ENCODE results near the gene P2RY8. TPM values are rescaled to one million over a fixed set of nuclear protein-coding genes. Genes with fewer than 3 reads are reported as not detected.

Gene P2RY8
- total and polyA plus RNA-seq, 4 donors, result 0.51 to 8.3 (median 4.4) TPM

GRCh38 chrX:1536712-1537030 is 314 bp downstream of the P2RY8 start:
- no peak for DNase-seq
- no peak overlapping the region for H3K4me3 ChIP-seq
- H3K4me1 ChIP-seq (ENCODE audit: control insufficient read depth in 5 of 5, insufficient read depth in 5 of 5, low read length in 5 of 5), result no peaks in the 10 kb centered on the region
- peak overlapping the region; percentile 12 to 22 for H3K27ac ChIP-seq (ENCODE audit: low read depth in 1 of 2, low read length in 1 of 2)
- no peaks in the 10 kb centered on the region for H3K36me3 ChIP-seq (ENCODE audit: control insufficient read depth in 4 of 4, insufficient read depth in 4 of 4, low read length in 4 of 4)
- no peaks in the 10 kb centered on the region for H3K27me3 ChIP-seq (ENCODE audit: control insufficient read depth in 3 of 3, insufficient read depth in 3 of 3, low read length in 2 of 3)
- ATAC-seq (ENCODE audit: insufficient read depth, low FRiP score), result no peak
- no peak overlapping the region for H3K9ac ChIP-seq (ENCODE audit: insufficient read depth in 1 of 2, low read length in 2 of 2)
- no peaks in the 10 kb centered on the region for H3K9me3 ChIP-seq (ENCODE audit: control insufficient read depth in 4 of 4, insufficient read depth in 3 of 4, low read length in 3 of 4)
- WGBS, 2 donors, result 21 to 57% methylated on average over 17 of the region's 17 CpGs
- TF ChIP-seq CTCF (IDR thresholded peaks at IDR 0.05; ENCODE audit: control extremely low read depth, extremely low read depth), result no peak

- WGBS, 2 donors, result 26 to 56% methylated on average over 33 of the region's 33 CpGs
- Histone ChIP-seq H3K27ac (ENCODE audit: low read depth in 1 of 2, low read length in 1 of 2) (no peak overlapping the region), H3K36me3 (ENCODE audit: control insufficient read depth in 4 of 4, insufficient read depth in 4 of 4, low read length in 4 of 4) (no peaks in the 10 kb centered on the region), H3K4me1 (ENCODE audit: control insufficient read depth in 5 of 5, insufficient read depth in 5 of 5, low read length in 5 of 5) (no peaks in the 10 kb centered on the region), H3K9ac (ENCODE audit: insufficient read depth in 1 of 2, low read length in 2 of 2) (no peak overlapping the region), H3K9me3 (ENCODE audit: control insufficient read depth in 4 of 4, insufficient read depth in 3 of 4, low read length in 3 of 4) (peaks cover 0 to 3% (median 0%) of the 10 kb centered on the region in 4 donors), H3K4me3 (no peak overlapping the region), H3K27me3 (ENCODE audit: control insufficient read depth in 3 of 3, insufficient read depth in 3 of 3, low read length in 2 of 3) (no peaks in the 10 kb centered on the region)
- ATAC-seq (ENCODE audit: insufficient read depth, low FRiP score) (no peak), DNase-seq (peak in 1 of 3 donors; percentile 4)
- no peak for TF ChIP-seq CTCF (IDR thresholded peaks at IDR 0.05; ENCODE audit: control extremely low read depth, extremely low read depth)
Measured at GRCh38 chrX:1535241-1536041, 1.5 kb downstream of the P2RY8 start.

GRCh38 chrX:1534301-1535168 is 2.5 kb downstream of the P2RY8 start:
- Histone ChIP-seq H3K4me1 (ENCODE audit: control insufficient read depth in 5 of 5, insufficient read depth in 5 of 5, low read length in 5 of 5) (no peaks in the 10 kb centered on the region), H3K4me3 (no peak overlapping the region), H3K9ac (ENCODE audit: insufficient read depth in 1 of 2, low read length in 2 of 2) (no peak overlapping the region), H3K27me3 (ENCODE audit: control insufficient read depth in 3 of 3, insufficient read depth in 3 of 3, low read length in 2 of 3) (no peaks in the 10 kb centered on the region), H3K27ac (ENCODE audit: low read depth in 1 of 2, low read length in 1 of 2) (no peak overlapping the region), H3K9me3 (ENCODE audit: control insufficient read depth in 4 of 4, insufficient read depth in 3 of 4, low read length in 3 of 4) (peaks cover 0 to 3% (median 0%) of the 10 kb centered on the region in 4 donors), H3K36me3 (ENCODE audit: control insufficient read depth in 4 of 4, insufficient read depth in 4 of 4, low read length in 4 of 4) (no peaks in the 10 kb centered on the region)
- no peak for ATAC-seq (ENCODE audit: insufficient read depth, low FRiP score)
- DNase-seq, result no peak
- TF ChIP-seq CTCF (IDR thresholded peaks at IDR 0.05; ENCODE audit: control extremely low read depth, extremely low read depth), result no peak
- WGBS, 2 donors, result 22 to 43% methylated on average over 19 to 22 of the region's 22 CpGs
